Endometrial microvascular endothelial cells (primary cell): ENCODE measurements around the gene NDNF. TPM values are rescaled to one million over a fixed set of nuclear protein-coding genes. Genes with fewer than 3 reads are reported as not detected.

ENCODE experiments used
- in situ Hi-C: cut with HindIII; loops from 2 replicates; pipeline ENCODE4 v1.10.0; 2017; ENCODE audit warnings: low sequenced_read_pairs, low pct_unique_long_range_greater_than_20kb; ENCODE audit errors: inconsistent ontology term
- total RNA-seq: library from RNA; depleted of rRNA; stranded (reverse); fragments of >200 nt; gene quantifications from one replicate; pipeline ENCODE4 v1.2.3, GENCODE V29; 2015; ENCODE audit errors: inconsistent ontology term

NDNF gene
- total RNA-seq, 1 donor from 2014 or later, result not detected

- in situ Hi-C loops, result no loop called here
Measured at GRCh38 chr4:121034017-121034416, 38.3 kb downstream of the NDNF start.

GRCh38 chr4:121030711-121031110, 41.6 kb downstream of the NDNF start:
- in situ Hi-C loops, result no loop called here

GRCh38 chr4:121030131-121030530, 42.2 kb downstream of the NDNF start:
- in situ Hi-C loops, result no loop called here

- in situ Hi-C loops, result no loop called here
Measured at GRCh38 chr4:121026034-121026433, 46.3 kb downstream of the NDNF start.

- in situ Hi-C loops, result no loop called here
Measured at GRCh38 chr4:121025540-121025939, 46.8 kb downstream of the NDNF start.

- in situ Hi-C loops, result no loop called here
Measured at GRCh38 chr4:121018543-121018942, 53.8 kb downstream of the NDNF start.

GRCh38 chr4:121016611-121017010, 55.7 kb downstream of the NDNF start:
- in situ Hi-C loops, result no loop called here

- in situ Hi-C loops, result no loop called here
Measured at GRCh38 chr4:121015421-121015820, 56.9 kb downstream of the NDNF start.

GRCh38 chr4:121014544-121014943, 57.8 kb downstream of the NDNF start:
- in situ Hi-C loops, result no loop called here

GRCh38 chr4:121011780-121012340, 60.5 kb downstream of the NDNF start:
- in situ Hi-C loops, result no loop called here

- in situ Hi-C loops, result no loop called here
Measured at GRCh38 chr4:121011138-121011537, 61.2 kb downstream of the NDNF start.

GRCh38 chr4:121009578-121010478, 62.5 kb downstream of the NDNF start:
- in situ Hi-C loops, result no loop called here

GRCh38 chr4:121007660-121008059, 64.7 kb downstream of the NDNF start:
- in situ Hi-C loops, result no loop called here

- in situ Hi-C loops, result no loop called here
Measured at GRCh38 chr4:121003863-121004262, 68.5 kb downstream of the NDNF start.

- in situ Hi-C loops, result no loop called here
Measured at GRCh38 chr4:120995266-120996010, 76.9 kb downstream of the NDNF start.

GRCh38 chr4:120994521-120994920, 77.8 kb downstream of the NDNF start:
- in situ Hi-C loops, result no loop called here

GRCh38 chr4:120991885-120992284, 80.5 kb downstream of the NDNF start:
- in situ Hi-C loops, result no loop called here

GRCh38 chr4:120990246-120990645, 82.1 kb downstream of the NDNF start:
- in situ Hi-C loops, result no loop called here
